Measurements from ENCODE around the gene CENPX. TPM values are rescaled to one million over a fixed set of nuclear protein-coding genes. Genes with fewer than 3 reads are reported as not detected.

Gene CENPX
- total and polyA plus RNA-seq, 2 of the 13 experiments (the other 11 are each of a cell fraction or from before 2014, with no cell fraction given): 92.7 to 170 TPM

DNA sequence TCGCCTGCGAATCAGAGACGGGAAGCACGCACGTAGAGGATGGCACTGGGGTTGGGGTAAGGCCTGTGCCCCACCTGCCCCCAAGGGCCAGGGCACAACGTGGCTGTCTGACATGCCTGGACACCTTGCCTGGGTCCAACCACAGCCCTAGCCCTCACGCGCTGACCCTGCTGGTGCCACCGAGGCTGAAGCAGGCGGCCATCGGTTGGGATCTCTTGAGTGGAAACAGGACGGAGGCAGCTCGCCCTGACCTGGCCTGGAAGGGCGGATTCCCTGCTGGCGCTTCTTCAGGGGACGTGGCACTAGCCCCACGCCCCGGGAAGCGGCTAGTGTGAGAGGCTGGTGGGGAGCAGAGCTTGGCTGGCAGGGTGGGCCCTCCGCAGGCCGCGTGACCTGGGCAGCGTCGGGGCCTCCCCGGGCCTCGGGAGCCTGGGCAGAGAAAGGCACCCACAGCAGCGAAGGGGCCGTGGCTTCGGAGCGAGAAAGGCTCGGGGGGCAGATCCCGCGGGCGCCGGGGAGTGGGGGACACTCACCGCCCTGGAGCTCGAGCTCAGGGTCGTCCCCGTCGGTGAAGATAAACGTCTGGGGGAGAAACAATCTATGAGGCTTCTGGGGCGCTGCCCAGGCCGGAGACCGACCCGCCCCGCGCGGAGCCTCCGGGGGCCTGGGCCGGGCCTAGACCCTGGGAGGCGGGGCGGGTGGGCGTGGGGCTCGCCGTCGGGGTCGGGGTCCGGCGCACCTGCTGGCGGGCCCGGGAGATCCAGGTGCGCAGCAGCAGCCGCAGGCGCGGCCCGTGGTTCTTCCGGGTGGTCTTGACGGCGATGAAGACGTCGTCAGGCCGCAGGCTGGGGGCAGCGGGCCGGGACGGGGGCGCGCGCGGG is 28.3 kb upstream of the CENPX start (continued):
- TF ChIP-seq, protein P1, sequence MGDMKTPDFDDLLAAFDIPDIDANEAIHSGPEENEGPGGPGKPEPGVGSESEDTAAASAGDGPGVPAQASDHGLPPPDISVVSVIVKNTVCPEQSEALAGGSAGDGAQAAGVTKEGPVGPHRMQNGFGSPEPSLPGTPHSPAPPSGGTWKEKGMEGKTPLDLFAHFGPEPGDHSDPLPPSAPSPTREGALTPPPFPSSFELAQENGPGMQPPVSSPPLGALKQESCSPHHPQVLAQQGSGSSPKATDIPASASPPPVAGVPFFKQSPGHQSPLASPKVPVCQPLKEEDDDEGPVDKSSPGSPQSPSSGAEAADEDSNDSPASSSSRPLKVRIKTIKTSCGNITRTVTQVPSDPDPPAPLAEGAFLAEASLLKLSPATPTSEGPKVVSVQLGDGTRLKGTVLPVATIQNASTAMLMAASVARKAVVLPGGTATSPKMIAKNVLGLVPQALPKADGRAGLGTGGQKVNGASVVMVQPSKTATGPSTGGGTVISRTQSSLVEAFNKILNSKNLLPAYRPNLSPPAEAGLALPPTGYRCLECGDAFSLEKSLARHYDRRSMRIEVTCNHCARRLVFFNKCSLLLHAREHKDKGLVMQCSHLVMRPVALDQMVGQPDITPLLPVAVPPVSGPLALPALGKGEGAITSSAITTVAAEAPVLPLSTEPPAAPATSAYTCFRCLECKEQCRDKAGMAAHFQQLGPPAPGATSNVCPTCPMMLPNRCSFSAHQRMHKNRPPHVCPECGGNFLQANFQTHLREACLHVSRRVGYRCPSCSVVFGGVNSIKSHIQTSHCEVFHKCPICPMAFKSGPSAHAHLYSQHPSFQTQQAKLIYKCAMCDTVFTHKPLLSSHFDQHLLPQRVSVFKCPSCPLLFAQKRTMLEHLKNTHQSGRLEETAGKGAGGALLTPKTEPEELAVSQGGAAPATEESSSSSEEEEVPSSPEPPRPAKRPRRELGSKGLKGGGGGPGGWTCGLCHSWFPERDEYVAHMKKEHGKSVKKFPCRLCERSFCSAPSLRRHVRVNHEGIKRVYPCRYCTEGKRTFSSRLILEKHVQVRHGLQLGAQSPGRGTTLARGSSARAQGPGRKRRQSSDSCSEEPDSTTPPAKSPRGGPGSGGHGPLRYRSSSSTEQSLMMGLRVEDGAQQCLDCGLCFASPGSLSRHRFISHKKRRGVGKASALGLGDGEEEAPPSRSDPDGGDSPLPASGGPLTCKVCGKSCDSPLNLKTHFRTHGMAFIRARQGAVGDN (CRISPR knock-in tag; IDR thresholded peaks at IDR 0.05): peak; percentile 82
- TF ChIP-seq TMF1 (CRISPR knock-in tag; IDR thresholded peaks at IDR 0.05; ENCODE audit: low read depth) (no peak; the same call in 1 of the 2 replicates), ARNT (IDR thresholded peaks at IDR 0.05) (no peak), ESRRA (CRISPR knock-in tag; IDR thresholded peaks at IDR 0.05; ENCODE audit: low read depth) (no peak; the same call in 1 of the 2 replicates), BCL6 (CRISPR knock-in tag; IDR thresholded peaks at IDR 0.05) (0 out of 2 replicates have a peak, but pooled peaks have one; percentile 15), TOE1 (CRISPR knock-in tag; IDR thresholded peaks at IDR 0.05) (no peak), DNMT1 (CRISPR knock-in tag; IDR thresholded peaks at IDR 0.05) (peak; percentile 87), TRIM24 (CRISPR knock-in tag; IDR thresholded peaks at IDR 0.05) (no peak), ZNF782 (CRISPR knock-in tag; IDR thresholded peaks at IDR 0.05; ENCODE audit: borderline replicate concordance) (no peak; the same call in 1 of the 2 replicates), KAT8 (CRISPR knock-in tag; IDR thresholded peaks at IDR 0.05) (no peak; the same call in 1 of the 2 replicates), ZNF850 (CRISPR knock-in tag; conservative IDR thresholded peaks at IDR 0.05) (no peak), BRCA1 (CRISPR knock-in tag; IDR thresholded peaks at IDR 0.05) (no peak), ZSCAN12 (CRISPR knock-in tag; IDR thresholded peaks at IDR 0.05) (no peak), ZNF83 (CRISPR knock-in tag; IDR thresholded peaks at IDR 0.05; ENCODE audit: borderline replicate concordance) (no peak; the same call in 1 of the 2 replicates), ZFP62 (CRISPR knock-in tag; IDR thresholded peaks at IDR 0.05) (no peak), KLF16 (CRISPR knock-in tag; IDR thresholded peaks at IDR 0.05) (no peak), SNRNP70 (IDR thresholded peaks at IDR 0.05; ENCODE audit: low read depth, low read length) (no peak), TCF7 (IDR thresholded peaks at IDR 0.05; ENCODE audit: low read depth) (no peak)
- TF ChIP-seq, protein P2, sequence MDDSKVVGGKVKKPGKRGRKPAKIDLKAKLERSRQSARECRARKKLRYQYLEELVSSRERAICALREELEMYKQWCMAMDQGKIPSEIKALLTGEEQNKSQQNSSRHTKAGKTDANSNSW (CRISPR knock-in tag; IDR thresholded peaks at IDR 0.05; ENCODE audit: borderline replicate concordance): no peak
- TF ChIP-seq, protein P3, sequence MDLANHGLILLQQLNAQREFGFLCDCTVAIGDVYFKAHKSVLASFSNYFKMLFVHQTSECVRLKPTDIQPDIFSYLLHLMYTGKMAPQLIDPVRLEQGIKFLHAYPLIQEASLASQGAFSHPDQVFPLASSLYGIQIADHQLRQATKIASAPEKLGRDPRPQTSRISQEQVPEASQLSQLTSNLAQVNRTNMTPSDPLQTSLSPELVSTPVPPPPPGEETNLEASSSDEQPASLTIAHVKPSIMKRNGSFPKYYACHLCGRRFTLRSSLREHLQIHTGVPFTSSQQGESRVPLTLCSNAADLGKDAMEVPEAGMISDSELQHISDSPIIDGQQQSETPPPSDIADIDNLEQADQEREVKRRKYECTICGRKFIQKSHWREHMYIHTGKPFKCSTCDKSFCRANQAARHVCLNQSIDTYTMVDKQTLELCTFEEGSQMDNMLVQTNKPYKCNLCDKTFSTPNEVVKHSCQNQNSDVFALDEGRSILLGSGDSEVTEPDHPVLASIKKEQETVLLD (CRISPR knock-in tag; IDR thresholded peaks at IDR 0.05; ENCODE audit: low read depth): no peak
- TF ChIP-seq, protein P4, sequence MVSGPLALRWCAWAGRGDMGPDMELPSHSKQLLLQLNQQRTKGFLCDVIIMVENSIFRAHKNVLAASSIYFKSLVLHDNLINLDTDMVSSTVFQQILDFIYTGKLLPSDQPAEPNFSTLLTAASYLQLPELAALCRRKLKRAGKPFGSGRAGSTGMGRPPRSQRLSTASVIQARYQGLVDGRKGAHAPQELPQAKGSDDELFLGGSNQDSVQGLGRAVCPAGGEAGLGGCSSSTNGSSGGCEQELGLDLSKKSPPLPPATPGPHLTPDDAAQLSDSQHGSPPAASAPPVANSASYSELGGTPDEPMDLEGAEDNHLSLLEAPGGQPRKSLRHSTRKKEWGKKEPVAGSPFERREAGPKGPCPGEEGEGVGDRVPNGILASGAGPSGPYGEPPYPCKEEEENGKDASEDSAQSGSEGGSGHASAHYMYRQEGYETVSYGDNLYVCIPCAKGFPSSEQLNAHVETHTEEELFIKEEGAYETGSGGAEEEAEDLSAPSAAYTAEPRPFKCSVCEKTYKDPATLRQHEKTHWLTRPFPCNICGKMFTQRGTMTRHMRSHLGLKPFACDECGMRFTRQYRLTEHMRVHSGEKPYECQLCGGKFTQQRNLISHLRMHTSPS (CRISPR knock-in tag; IDR thresholded peaks at IDR 0.05; ENCODE audit: low read depth): no peak; the same call in 1 of the 2 replicates
- TF ChIP-seq, protein P5, sequence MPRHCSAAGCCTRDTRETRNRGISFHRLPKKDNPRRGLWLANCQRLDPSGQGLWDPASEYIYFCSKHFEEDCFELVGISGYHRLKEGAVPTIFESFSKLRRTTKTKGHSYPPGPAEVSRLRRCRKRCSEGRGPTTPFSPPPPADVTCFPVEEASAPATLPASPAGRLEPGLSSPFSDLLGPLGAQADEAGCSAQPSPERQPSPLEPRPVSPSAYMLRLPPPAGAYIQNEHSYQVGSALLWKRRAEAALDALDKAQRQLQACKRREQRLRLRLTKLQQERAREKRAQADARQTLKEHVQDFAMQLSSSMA (CRISPR knock-in tag; IDR thresholded peaks at IDR 0.05): 0 out of 2 replicates have a peak, but pooled peaks have one; percentile 27

Data from HepG2 (cell line).